Measurements from ENCODE around the gene SNX24. TPM values are rescaled to one million over a fixed set of nuclear protein-coding genes. Genes with fewer than 3 reads are reported as not detected.

Gene SNX24
- total RNA-seq, 1 experiment from 2014 or later = 10.8 TPM

GRCh38 chr5:122944051-122944450, 98.6 kb downstream of the SNX24 start:
- Histone ChIP-seq H3K9me2 (ENCODE audit: insufficient read depth) (no peaks in the 10 kb centered on the region), H2AFZ (ENCODE audit: low read depth, low read length, poor library complexity, severe bottlenecking) (no peak overlapping the region), H3K9ac (ENCODE audit: low read length) (no peak overlapping the region), H3K36me3 (ENCODE audit: control insufficient read depth in 1 of 2, insufficient read depth in 2 of 2, low read length in 2 of 2) (no peaks in the 10 kb centered on the region), H3K27me3 (ENCODE audit: insufficient read depth, low read length) (no peaks in the 10 kb centered on the region), H3K4me2 (ENCODE audit: low read length) (no peak overlapping the region), H4K20me1 (ENCODE audit: insufficient read depth) (no peaks in the 10 kb centered on the region), H3K79me2 (ENCODE audit: insufficient read depth, low read length) (no peaks in the 10 kb centered on the region), H3K27ac (ENCODE audit: low read depth, low read length) (no peak overlapping the region), H3K9me3 (ENCODE audit: control insufficient read depth in 1 of 2, insufficient read depth in 1 of 2, low read depth in 1 of 2, low read length in 2 of 2) (no peaks in the 10 kb centered on the region), H3K4me3 (replicated peaks in 1 of 2; ENCODE audit: low read depth in 1 of 2, low read length in 2 of 2) (no peak overlapping the region), H3K4me1 (ENCODE audit: control insufficient read depth in 1 of 2, insufficient read depth in 2 of 2, low read length in 2 of 2) (peaks cover 0 to 9% of the 10 kb centered on the region in 2 experiments; a peak in 1 of 4 replicates)
- no peak for DNase-seq (ENCODE audit: low read depth, low spot score)
- TF ChIP-seq EZH2phosphoT487 (IDR thresholded peaks at IDR 0.05; ENCODE audit: borderline replicate concordance) = no peak
- no peak for TF ChIP-seq ELF1 (IDR thresholded peaks at IDR 0.05; ENCODE audit: borderline replicate concordance, low read depth)
- TF ChIP-seq TCF7L2 (IDR thresholded peaks at IDR 0.05; ENCODE audit: borderline replicate concordance, extremely low read depth, insufficient read depth, insufficient read length) = no peak
- POLR2A ChIA-PET = no interaction called here
- CTCF ChIA-PET = no interaction called here
- no peak for ATAC-seq
- RAD21 ChIA-PET (ENCODE audit: low non-redundant PET in 1 of 2, low total read pairs in 2 of 2, uncharacterized antibody in 2 of 2, unreplicated experiment in 2 of 2) = no interaction called here
- intact Hi-C loops (cut with micrococcal nuclease) = no loop called here
- no TSS peak for BruUV-seq (replicated peaks)

- CTCF ChIA-PET = no interaction called here
- Histone ChIP-seq H3K27ac (ENCODE audit: low read depth, low read length) (no peak overlapping the region), H3K36me3 (ENCODE audit: control insufficient read depth in 1 of 2, insufficient read depth in 2 of 2, low read length in 2 of 2) (no peaks in the 10 kb centered on the region), H3K9me2 (ENCODE audit: insufficient read depth) (no peaks in the 10 kb centered on the region), H3K9ac (ENCODE audit: low read length) (no peak overlapping the region), H2AFZ (ENCODE audit: low read depth, low read length, poor library complexity, severe bottlenecking) (no peak overlapping the region), H3K4me3 (replicated peaks in 1 of 2; ENCODE audit: low read depth in 1 of 2, low read length in 2 of 2) (no peak overlapping the region), H3K4me1 (ENCODE audit: control insufficient read depth in 1 of 2, insufficient read depth in 2 of 2, low read length in 2 of 2) (peaks cover 0 to 5% of the 10 kb centered on the region in 2 experiments; a peak in 1 of 4 replicates), H4K20me1 (ENCODE audit: insufficient read depth) (no peaks in the 10 kb centered on the region), H3K4me2 (ENCODE audit: low read length) (no peak overlapping the region), H3K79me2 (ENCODE audit: insufficient read depth, low read length) (no peaks in the 10 kb centered on the region), H3K9me3 (ENCODE audit: control insufficient read depth in 1 of 2, insufficient read depth in 1 of 2, low read depth in 1 of 2, low read length in 2 of 2) (no peaks in the 10 kb centered on the region), H3K27me3 (ENCODE audit: insufficient read depth, low read length) (no peaks in the 10 kb centered on the region)
- no peak for TF ChIP-seq SRF (IDR thresholded peaks at IDR 0.05; ENCODE audit: low read depth)
- TF ChIP-seq FOSL1 (IDR thresholded peaks at IDR 0.05; ENCODE audit: low read depth) = no peak
- no peak for TF ChIP-seq CBX3 (IDR thresholded peaks at IDR 0.05; ENCODE audit: low read depth)
- BruUV-seq (replicated peaks) = no TSS peak
- RAD21 ChIA-PET (ENCODE audit: low non-redundant PET in 1 of 2, low total read pairs in 2 of 2, uncharacterized antibody in 2 of 2, unreplicated experiment in 2 of 2) = no interaction called here
- ATAC-seq = no peak
- intact Hi-C loops (cut with micrococcal nuclease) = no loop called here
- POLR2A ChIA-PET = no interaction called here
- no peak for DNase-seq (ENCODE audit: low read depth, low spot score)
Measured at GRCh38 chr5:122947372-122947771, 102.0 kb downstream of the SNX24 start.
